Measurements from ENCODE around the gene ERCC6.

DNA sequence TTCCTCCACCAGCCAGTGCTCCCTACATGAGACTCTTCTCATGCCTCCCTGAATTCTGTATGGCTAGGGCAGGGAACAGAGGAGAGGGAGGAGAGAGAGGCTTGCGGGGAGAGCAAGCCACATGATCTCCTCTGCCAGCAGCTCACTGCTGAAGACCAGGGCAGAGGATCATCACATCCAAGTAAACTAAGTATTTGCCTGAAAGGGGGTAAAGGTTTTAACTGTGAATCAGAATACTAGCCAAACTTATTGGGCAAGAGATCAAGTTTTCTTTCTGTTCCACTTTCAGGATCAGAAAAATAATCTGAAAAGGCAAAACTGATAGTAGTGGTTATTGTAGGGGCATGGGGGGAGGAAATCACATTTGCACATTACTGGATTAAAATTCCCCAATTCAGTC lies 17.8 kb upstream of the ERCC6 start:
- no peak for TF ChIP-seq POLR2A (IDR thresholded peaks at IDR 0.05)
- TF ChIP-seq, protein P1, sequence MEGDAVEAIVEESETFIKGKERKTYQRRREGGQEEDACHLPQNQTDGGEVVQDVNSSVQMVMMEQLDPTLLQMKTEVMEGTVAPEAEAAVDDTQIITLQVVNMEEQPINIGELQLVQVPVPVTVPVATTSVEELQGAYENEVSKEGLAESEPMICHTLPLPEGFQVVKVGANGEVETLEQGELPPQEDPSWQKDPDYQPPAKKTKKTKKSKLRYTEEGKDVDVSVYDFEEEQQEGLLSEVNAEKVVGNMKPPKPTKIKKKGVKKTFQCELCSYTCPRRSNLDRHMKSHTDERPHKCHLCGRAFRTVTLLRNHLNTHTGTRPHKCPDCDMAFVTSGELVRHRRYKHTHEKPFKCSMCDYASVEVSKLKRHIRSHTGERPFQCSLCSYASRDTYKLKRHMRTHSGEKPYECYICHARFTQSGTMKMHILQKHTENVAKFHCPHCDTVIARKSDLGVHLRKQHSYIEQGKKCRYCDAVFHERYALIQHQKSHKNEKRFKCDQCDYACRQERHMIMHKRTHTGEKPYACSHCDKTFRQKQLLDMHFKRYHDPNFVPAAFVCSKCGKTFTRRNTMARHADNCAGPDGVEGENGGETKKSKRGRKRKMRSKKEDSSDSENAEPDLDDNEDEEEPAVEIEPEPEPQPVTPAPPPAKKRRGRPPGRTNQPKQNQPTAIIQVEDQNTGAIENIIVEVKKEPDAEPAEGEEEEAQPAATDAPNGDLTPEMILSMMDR (IDR thresholded peaks at IDR 0.05), result no peak

Measured in Peyer's patch (tissue), 4 donors.